Hepatocyte (in vitro differentiated cells): Measurements from ENCODE around the gene CDC42BPA.

Experiments used
- EZH2 ChIP-seq: fragments of 200-600 bp; sonication (generic); IDR thresholded peaks from 2 replicates; pipeline ENCODE4 v1.6.1; 2016; ENCODE audit warnings: antibody characterized with exemption, mild to moderate bottlenecking, borderline replicate concordance
- TF ChIP-seq, protein P1 (sequence below): fragments of 200-600 bp; sonication (generic); IDR thresholded peaks from 2 replicates; pipeline ENCODE4 v1.5.1; 2016; ENCODE audit warnings: antibody characterized with exemption, mild to moderate bottlenecking; ENCODE audit not compliant: poor library complexity

DNA sequence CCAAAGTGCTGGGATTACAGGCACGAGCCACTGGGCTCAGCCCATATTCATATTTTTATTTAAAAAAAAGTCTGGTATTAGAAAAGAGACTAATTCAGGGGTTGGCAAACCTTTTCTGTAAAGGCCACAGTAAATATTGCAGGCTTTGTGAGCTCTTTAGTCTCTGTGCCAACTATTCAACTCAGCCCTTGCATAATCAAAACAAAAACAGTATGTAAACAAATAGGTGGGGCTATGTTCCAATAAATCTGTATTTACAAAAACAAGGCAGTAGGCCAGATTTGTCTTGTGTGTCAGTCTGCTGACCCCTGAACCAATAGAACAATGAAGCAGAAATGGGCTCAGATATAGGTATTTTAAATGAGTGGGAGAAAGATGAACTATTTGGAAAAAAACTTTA is 49.3 kb downstream of the CDC42BPA start:
- TF ChIP-seq, protein P1, sequence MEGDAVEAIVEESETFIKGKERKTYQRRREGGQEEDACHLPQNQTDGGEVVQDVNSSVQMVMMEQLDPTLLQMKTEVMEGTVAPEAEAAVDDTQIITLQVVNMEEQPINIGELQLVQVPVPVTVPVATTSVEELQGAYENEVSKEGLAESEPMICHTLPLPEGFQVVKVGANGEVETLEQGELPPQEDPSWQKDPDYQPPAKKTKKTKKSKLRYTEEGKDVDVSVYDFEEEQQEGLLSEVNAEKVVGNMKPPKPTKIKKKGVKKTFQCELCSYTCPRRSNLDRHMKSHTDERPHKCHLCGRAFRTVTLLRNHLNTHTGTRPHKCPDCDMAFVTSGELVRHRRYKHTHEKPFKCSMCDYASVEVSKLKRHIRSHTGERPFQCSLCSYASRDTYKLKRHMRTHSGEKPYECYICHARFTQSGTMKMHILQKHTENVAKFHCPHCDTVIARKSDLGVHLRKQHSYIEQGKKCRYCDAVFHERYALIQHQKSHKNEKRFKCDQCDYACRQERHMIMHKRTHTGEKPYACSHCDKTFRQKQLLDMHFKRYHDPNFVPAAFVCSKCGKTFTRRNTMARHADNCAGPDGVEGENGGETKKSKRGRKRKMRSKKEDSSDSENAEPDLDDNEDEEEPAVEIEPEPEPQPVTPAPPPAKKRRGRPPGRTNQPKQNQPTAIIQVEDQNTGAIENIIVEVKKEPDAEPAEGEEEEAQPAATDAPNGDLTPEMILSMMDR = no peak
- TF ChIP-seq EZH2 = no peak
